Pancreas (tissue), 10 donors: ENCODE results near the gene SELP. TPM values are rescaled to one million over a fixed set of nuclear protein-coding genes. Genes with fewer than 3 reads are reported as not detected.

Experiments used
- ATAC-seq, 4 donors: fragments of 200-7000 bp; cut with Tn5 transposase; one replicate each; pipeline versions ENCODE4 v1.8.0 to v1.9.1; 2020; ENCODE audit warnings: mild to moderate bottlenecking in 4 of 4, moderate library complexity in 4 of 4
- DNase-seq, 6 donors: peaks; one replicate each; pipeline ENCODE4 v3.0.0-alpha.2; 2020
- FAIRE-seq: peaks from 2 replicates; lab custom pipeline; 2012; peaks lifted over from hg19 to GRCh38; lab: Jason Lieb, UNC
- H3K27ac ChIP-seq, 4 donors: fragments of 200-600 bp; sonication (generic); 1 replicate in 3 of 4; 2 replicates in 1 of 4; pipeline versions ENCODE4 v1.5.0 to v1.8.0; 2020
- H3K27me3 ChIP-seq, 4 donors: fragments of 200-600 bp; one replicate each; pipeline ENCODE4 v1.8.0; 2021
- H3K36me3 ChIP-seq, 3 donors: fragments of 200-600 bp; sonication (generic) in 1 of 3; one replicate each; pipeline versions ENCODE4 v1.5.0 to v1.8.0; 2020 to 2021
- H3K4me1 ChIP-seq, 3 donors: fragments of 200-600 bp; one replicate each; pipeline ENCODE4 v1.8.0; 2021
- H3K4me3 ChIP-seq, 4 donors: fragments of 200-600 bp; sonication (generic) in 2 of 4; one replicate each; pipeline versions ENCODE4 v1.5.0 to v1.8.0; 2020 to 2021
- H3K9me3 ChIP-seq, 4 donors: fragments of 200-600 bp; one replicate each; pipeline ENCODE4 v1.8.0; 2021
- WGBS, 2 donors: extraction: QIAGEN DNeasy Blood & Tissue Kit; methylation state at CpG; one replicate each; pipeline ENCODE4 v1.1.7; 2013; 5-methylcytosine and 5-hydroxymethylcytosine counted together
- intact Hi-C, 3 donors: fragments of 100-400 bp; cut with DNase I; formaldehyde crosslinking; loops; one replicate each; pipeline versions ENCODE4 v1.11.1 to v1.14.2; 2022
- polyA plus RNA-seq, 2 donors: library from polyadenylated mRNA; stranded (reverse); fragments of 200-250 nt; gene quantifications; one replicate each; pipeline ENCODE4 v1.2.3, GENCODE V29; 2013
- total RNA-seq, 6 donors: library from RNA; stranded (reverse); fragmentation: NEBNext Ultra II Directional in 4 of 6; extraction: Animal tissue kit (Norgen Biotek cat#: 25700) in 4 of 6; gene quantifications; one replicate each; pipeline versions ENCODE4 v1.2.1 to v1.2.4, GENCODE V29; 2021 to 2023
- TF ChIP-seq, protein P1 (sequence below), 4 donors: fragments of 200-600 bp; sonication (generic) in 3 of 4; IDR thresholded peaks; one replicate each; pipeline versions ENCODE4 v1.5.0 to v1.8.0; 2021; ENCODE audit warnings: antibody characterized with exemption in 4 of 4
- donor health status: healthy with polysubstance abuse.
- donor health status: DM: no; HTN: no; CAD: no; lungs with moderate emphysema.
- donor health status: DM: no; HTN: no; CAD: no.
- donor health status: control.
- donor health status: control.
- donor health status: Bipolar disorder and iron deficiency.
- donor health status: DM: yes; HTN: yes; CAD: no.
- donor health status: DM: no; HTN: no; CAD: no.
- donor health status: DM: no; HTN: no; CAD: no.
- donor health status: DM: yes; HTN: yes; CAD: no.

SELP gene
- total and polyA plus RNA-seq, 8 donors: 0.32 to 8.3 (median 1.6) TPM

DNA sequence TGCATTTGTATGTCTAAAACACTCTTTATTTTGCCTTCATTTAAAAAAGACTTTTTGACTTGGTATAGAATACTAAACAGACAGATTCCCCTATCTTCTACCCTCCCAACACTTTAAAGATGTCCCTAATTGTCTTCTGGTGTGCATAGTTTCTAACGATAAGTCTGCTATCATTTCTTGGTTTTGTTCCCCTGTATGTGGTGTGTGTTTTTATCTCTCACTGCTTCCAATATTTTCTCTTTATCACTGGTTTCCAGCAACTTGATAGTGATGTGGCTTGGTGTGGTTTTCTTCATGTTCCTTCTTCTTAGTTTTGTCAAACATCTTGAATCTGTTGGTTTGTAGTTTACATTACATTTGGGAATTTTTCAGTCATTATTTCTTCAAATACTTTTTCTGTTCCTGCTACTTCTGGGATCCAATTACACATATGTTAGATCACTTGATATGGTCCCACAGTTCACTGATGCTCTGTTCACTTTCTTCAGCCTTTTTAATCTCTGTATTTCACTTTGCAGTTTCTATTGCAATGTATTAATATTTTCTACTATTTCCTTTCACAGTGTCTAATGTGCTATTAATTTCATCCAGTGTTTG is 66.8 kb downstream of the SELP start:
- no peak for DNase-seq
- intact Hi-C loops: no loop called here
- TF ChIP-seq, protein P1, sequence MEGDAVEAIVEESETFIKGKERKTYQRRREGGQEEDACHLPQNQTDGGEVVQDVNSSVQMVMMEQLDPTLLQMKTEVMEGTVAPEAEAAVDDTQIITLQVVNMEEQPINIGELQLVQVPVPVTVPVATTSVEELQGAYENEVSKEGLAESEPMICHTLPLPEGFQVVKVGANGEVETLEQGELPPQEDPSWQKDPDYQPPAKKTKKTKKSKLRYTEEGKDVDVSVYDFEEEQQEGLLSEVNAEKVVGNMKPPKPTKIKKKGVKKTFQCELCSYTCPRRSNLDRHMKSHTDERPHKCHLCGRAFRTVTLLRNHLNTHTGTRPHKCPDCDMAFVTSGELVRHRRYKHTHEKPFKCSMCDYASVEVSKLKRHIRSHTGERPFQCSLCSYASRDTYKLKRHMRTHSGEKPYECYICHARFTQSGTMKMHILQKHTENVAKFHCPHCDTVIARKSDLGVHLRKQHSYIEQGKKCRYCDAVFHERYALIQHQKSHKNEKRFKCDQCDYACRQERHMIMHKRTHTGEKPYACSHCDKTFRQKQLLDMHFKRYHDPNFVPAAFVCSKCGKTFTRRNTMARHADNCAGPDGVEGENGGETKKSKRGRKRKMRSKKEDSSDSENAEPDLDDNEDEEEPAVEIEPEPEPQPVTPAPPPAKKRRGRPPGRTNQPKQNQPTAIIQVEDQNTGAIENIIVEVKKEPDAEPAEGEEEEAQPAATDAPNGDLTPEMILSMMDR (IDR thresholded peaks at IDR 0.05): no peak
- ATAC-seq: no peak
- Histone ChIP-seq H3K4me1 (peaks cover 0 to 15% (median 0%) of the 10 kb centered on the region in 3 donors), H3K4me3 (no peak overlapping the region), H3K9me3 (no peaks in the 10 kb centered on the region), H3K36me3 (no peaks in the 10 kb centered on the region), H3K27me3 (no peaks in the 10 kb centered on the region), H3K27ac (no peak overlapping the region)
- FAIRE-seq: no peak
- WGBS, 2 donors: 73 to 92% methylated on average over 1 of the region's 1 CpG

DNA sequence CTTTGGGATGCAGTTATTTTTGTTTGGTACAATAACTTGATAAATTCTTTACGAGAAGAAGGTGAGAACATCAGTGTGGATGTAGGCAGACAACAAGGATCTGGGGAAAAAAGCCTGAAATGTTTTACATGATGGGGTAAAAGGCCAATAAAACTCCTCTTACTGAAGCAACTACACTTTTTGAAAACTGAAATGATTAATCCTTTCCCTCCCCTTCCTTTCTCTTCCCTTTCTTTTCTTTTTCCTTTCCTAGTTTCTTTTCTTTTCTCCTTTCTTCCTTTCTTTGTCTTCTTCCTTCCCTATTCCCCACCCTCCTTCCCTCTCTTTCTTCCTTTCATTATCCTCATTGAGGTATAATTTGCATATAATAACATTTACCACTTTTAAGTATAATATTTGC is 68.2 kb downstream of the SELP start:
- no peaks in the 10 kb centered on the region for H3K9me3 ChIP-seq
- FAIRE-seq (no peak), ATAC-seq (no peak), DNase-seq (no peak)
- no peaks in the 10 kb centered on the region for H3K27me3 ChIP-seq
- WGBS, 2 donors: 73 to 87% methylated on average over 1 of the region's 1 CpG
- H3K4me3 ChIP-seq: no peak overlapping the region
- H3K36me3 ChIP-seq: no peaks in the 10 kb centered on the region
- TF ChIP-seq, protein P1 (IDR thresholded peaks at IDR 0.05): no peak
- H3K4me1 ChIP-seq: peaks cover 0 to 13% (median 0%) of the 10 kb centered on the region in 3 donors
- H3K27ac ChIP-seq: no peak overlapping the region
- intact Hi-C loops: no loop called here

DNA sequence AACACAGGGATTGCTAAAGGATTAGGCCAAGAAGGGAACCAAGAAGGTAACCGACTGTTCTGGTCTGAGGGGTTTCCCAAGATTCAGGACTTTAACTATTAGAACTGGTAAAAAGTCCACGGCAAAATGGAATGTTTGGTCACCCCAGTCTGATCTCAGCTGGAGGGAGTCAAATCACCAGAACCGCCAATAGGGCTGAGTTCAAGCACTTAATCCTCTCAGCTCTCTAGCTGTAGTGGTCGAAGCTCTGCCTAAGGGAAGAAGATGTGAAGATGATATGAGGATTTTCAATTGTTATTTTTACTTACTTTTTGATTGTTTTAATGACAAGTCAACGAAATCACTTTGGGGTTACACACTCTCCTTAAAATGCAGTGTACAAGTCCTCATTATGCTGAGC is 72.8 kb downstream of the SELP start:
- no peak for FAIRE-seq

DNA sequence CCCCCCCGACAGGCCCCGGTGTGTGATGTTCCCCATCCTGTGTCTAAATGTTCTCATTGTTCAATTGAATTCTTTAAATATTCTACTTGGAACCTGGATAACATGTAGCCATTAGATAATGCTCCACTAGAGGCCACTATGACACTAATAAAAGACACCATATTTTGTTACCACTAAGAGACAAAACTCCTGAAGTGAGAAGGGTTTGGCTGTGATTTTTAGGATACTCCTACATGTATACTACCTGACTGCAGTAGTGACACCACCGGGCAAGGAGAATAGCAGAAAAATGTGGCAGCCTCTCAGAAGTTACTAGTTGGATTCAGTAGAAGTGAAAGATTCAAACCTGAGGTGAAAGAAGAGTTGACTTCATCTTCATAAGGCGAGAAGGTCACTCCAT is 79.6 kb downstream of the SELP start:
- Histone ChIP-seq H3K9me3 (no peaks in the 10 kb centered on the region), H3K27ac (no peak overlapping the region), H3K4me1 (no peaks in the 10 kb centered on the region), H3K27me3 (no peaks in the 10 kb centered on the region), H3K4me3 (no peak overlapping the region), H3K36me3 (no peaks in the 10 kb centered on the region)
- DNase-seq: no peak
- no peak for FAIRE-seq
- TF ChIP-seq, protein P1 (IDR thresholded peaks at IDR 0.05): peak; percentile 8 to 28 (median 20)
- intact Hi-C loops: loop anchor here in 1 of 3 donors (10.0 kb wide), 2 partner anchors 155 to 255 kb away; no protein-coding TSS in a partner anchor
- 23 to 26% methylated on average over 4 of the region's 4 CpGs for WGBS, 2 donors
- ATAC-seq: peak; percentile 54 to 87 (median 82)

More for the DNA sequence above, 72.8 kb downstream of the SELP start:
- intact Hi-C loops: loop anchor here in 1 of 3 donors (10.0 kb wide), 2 partner anchors 148 to 248 kb away; no protein-coding TSS in a partner anchor
- WGBS, 2 donors: 64 to 75% methylated on average over 5 of the region's 5 CpGs
- Histone ChIP-seq H3K27me3 (no peaks in the 10 kb centered on the region), H3K4me1 (no peaks in the 10 kb centered on the region), H3K4me3 (no peak overlapping the region), H3K27ac (no peak overlapping the region), H3K9me3 (no peaks in the 10 kb centered on the region), H3K36me3 (no peaks in the 10 kb centered on the region)
- ATAC-seq: no peak
- TF ChIP-seq, protein P1 (IDR thresholded peaks at IDR 0.05): no peak
- DNase-seq: no peak

DNA sequence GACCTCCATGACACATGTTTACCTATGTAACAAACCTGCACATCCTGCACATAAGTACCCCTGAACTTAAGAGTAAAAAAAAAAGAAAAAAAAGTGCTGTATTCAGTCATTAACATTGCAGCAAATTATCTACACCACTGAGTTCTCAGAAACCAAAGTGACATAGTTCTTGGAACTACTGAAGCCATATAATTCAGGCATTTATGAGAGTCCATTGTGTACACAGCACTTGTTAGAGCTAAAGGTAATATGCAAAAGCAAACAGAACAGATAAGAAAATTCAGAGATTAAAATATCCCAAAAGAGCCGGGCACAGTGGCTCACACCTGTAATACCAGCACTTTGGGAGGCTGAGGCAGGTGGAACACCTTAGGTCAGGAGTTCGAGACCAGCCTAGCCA is 81.6 kb downstream of the SELP start:
- no peaks in the 10 kb centered on the region for H3K36me3 ChIP-seq
- no peaks in the 10 kb centered on the region for H3K9me3 ChIP-seq
- TF ChIP-seq, protein P1 (IDR thresholded peaks at IDR 0.05): no peak
- FAIRE-seq (no peak), DNase-seq (no peak), ATAC-seq (no peak)
- 52 to 60% methylated on average over 2 of the region's 2 CpGs for WGBS, 2 donors
- H3K27me3 ChIP-seq: no peaks in the 10 kb centered on the region
- H3K4me1 ChIP-seq: no peaks in the 10 kb centered on the region
- H3K27ac ChIP-seq: no peak overlapping the region
- intact Hi-C loops: loop anchor here in 1 of 3 donors (5.0 kb wide), 1 partner anchor 81 kb away; no protein-coding TSS in a partner anchor
- H3K4me3 ChIP-seq: no peak overlapping the region
